ENCODE measurements around the gene FAM219A. TPM values are rescaled to one million over a fixed set of nuclear protein-coding genes. Genes with fewer than 3 reads are reported as not detected.

FAM219A gene
- 9.2 and 14.7 TPM in 2 replicates for total RNA-seq

- DNase-seq = peak; percentile 99
These were observed at the start of gene FAM219A, which contains the start of gene DNAI1 for GRCh38 chr9:34458013-34458958. TSS of gene FAM219A (minus strand) at chr9:34458570. CDS start at chr9:34458263, 307 bp downstream. TSS of gene DNAI1 (plus strand) at chr9:34458805. CDS start at chr9:34459006, 201 bp downstream.

GRCh38 chr9:34507966-34508365 lies 49.6 kb upstream of the FAM219A start:
- no peak for DNase-seq

GRCh38 chr9:34507556-34507955 lies 49.2 kb upstream of the FAM219A start:
- DNase-seq = no peak

- DNase-seq = no peak
These were observed 48.3 kb upstream of the FAM219A start for GRCh38 chr9:34506623-34507022.

GRCh38 chr9:34505370-34506120 lies 47.2 kb upstream of the FAM219A start:
- DNase-seq = no peak

GRCh38 chr9:34503406-34503805 lies 45.0 kb upstream of the FAM219A start:
- no peak for DNase-seq

GRCh38 chr9:34502891-34503290 lies 44.5 kb upstream of the FAM219A start:
- no peak for DNase-seq

GRCh38 chr9:34502471-34502870 lies 44.1 kb upstream of the FAM219A start:
- DNase-seq = no peak

- DNase-seq = peak; percentile 45
These were observed 43.6 kb upstream of the FAM219A start for GRCh38 chr9:34501889-34502425.

GRCh38 chr9:34501372-34501771 lies 43.0 kb upstream of the FAM219A start:
- DNase-seq = no peak

GRCh38 chr9:34500623-34501267 lies 42.4 kb upstream of the FAM219A start:
- DNase-seq = peak; percentile 68

- no peak for DNase-seq
These were observed 40.7 kb upstream of the FAM219A start for GRCh38 chr9:34499076-34499475.

- DNase-seq = no peak
These were observed 40.2 kb upstream of the FAM219A start for GRCh38 chr9:34498553-34498952.

GRCh38 chr9:34496149-34496712 lies 37.9 kb upstream of the FAM219A start:
- peak; percentile 98 for DNase-seq

- peak; percentile 69 for DNase-seq
These were observed 35.7 kb upstream of the FAM219A start for GRCh38 chr9:34493972-34494535.

- no peak for DNase-seq
These were observed 33.7 kb upstream of the FAM219A start for GRCh38 chr9:34492051-34492450.

GRCh38 chr9:34491596-34491995 lies 33.2 kb upstream of the FAM219A start:
- DNase-seq = no peak

GRCh38 chr9:34490760-34491159 lies 32.4 kb upstream of the FAM219A start:
- DNase-seq = no peak

- DNase-seq = no peak
These were observed 32.0 kb upstream of the FAM219A start for GRCh38 chr9:34490360-34490759.

GRCh38 chr9:34486572-34486971 lies 28.2 kb upstream of the FAM219A start:
- DNase-seq = no peak

- no peak for DNase-seq
These were observed 27.5 kb upstream of the FAM219A start for GRCh38 chr9:34485822-34486221.

GRCh38 chr9:34484678-34485077 lies 26.3 kb upstream of the FAM219A start:
- DNase-seq = no peak

All from dermis blood vessel endothelial cell (primary cell).